HG02610 (cell line): Measurements from ENCODE around the gene DENND2D.
A peak's percentile ranks its signal among the peaks of the same experiment; 100 is the strongest.
"Not testable (repeated sequence)": the region's sequence is repeated elsewhere in the genome, so short reads cannot be mapped to it uniquely, and the experiment has no call there.

Experiments used
- ATAC-seq: cut with Tn5 transposase; IDR thresholded peaks from one replicate; pipeline ENCODE4 v1.9.1; 2021; ENCODE audit warnings: mild to moderate bottlenecking, moderate library complexity; ENCODE audit not compliant: unreplicated experiment

The DENND2D gene

GRCh38 chr1:111221633-111222291 lies 21.3 kb upstream of the DENND2D start:
- peak; percentile 57 for ATAC-seq

GRCh38 chr1:111221276-111221632 lies 20.8 kb upstream of the DENND2D start:
- ATAC-seq = no peak

GRCh38 chr1:111220302-111220890 lies 19.9 kb upstream of the DENND2D start:
- no peak for ATAC-seq

- ATAC-seq = peak; percentile 37
Measured at GRCh38 chr1:111219557-111220286, 19.3 kb upstream of the DENND2D start.

GRCh38 chr1:111218701-111219556 lies 18.5 kb upstream of the DENND2D start:
- no peak for ATAC-seq

GRCh38 chr1:111217183-111217910 lies 16.9 kb upstream of the DENND2D start:
- ATAC-seq = no peak

- no peak for ATAC-seq
Measured at GRCh38 chr1:111216751-111217150, 16.3 kb upstream of the DENND2D start.

- not testable (repeated sequence) for ATAC-seq
Measured at GRCh38 chr1:111215285-111215684, 14.8 kb upstream of the DENND2D start.

- ATAC-seq = no peak
Measured at GRCh38 chr1:111214884-111215283, 14.4 kb upstream of the DENND2D start.

GRCh38 chr1:111214074-111214801 lies 13.8 kb upstream of the DENND2D start:
- ATAC-seq = peak; percentile 21

- ATAC-seq = no peak
Measured at GRCh38 chr1:111213412-111213811, 13.0 kb upstream of the DENND2D start.

GRCh38 chr1:111212634-111213335 lies 12.3 kb upstream of the DENND2D start:
- ATAC-seq = no peak

- no peak for ATAC-seq
Measured at GRCh38 chr1:111211921-111212320, 11.5 kb upstream of the DENND2D start.

GRCh38 chr1:111209622-111210021 lies 9.2 kb upstream of the DENND2D start:
- no peak for ATAC-seq

- ATAC-seq = no peak
Measured at GRCh38 chr1:111208921-111209320, 8.5 kb upstream of the DENND2D start.

GRCh38 chr1:111205714-111206050 lies 5.2 kb upstream of the DENND2D start:
- ATAC-seq = no peak

- ATAC-seq = no peak
Measured at GRCh38 chr1:111204983-111205713, 4.7 kb upstream of the DENND2D start.

GRCh38 chr1:111204201-111204982 lies 3.9 kb upstream of the DENND2D start:
- peak; percentile 59 for ATAC-seq
